Measurements from ENCODE around the gene GABRP.

DNA sequence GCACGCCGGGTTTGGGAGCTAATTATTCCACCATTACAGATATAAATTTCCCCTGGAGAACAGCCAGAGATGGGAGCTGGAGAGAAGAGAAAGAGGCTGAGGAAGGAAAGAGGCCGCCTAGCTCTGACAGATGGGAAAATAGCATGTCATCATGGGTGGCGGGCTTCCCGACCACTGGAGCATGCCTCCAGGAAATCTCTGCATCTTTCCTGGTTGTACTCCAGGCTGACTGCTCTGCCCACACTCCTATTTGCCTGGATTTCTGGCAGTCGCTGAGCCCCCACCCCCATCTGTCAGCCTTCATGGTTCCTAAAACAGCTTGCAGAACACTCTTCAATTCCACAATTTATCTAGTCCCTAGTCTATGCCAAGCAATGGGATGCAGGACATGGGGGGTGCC is 14.3 kb upstream of the GABRP start:
- TF ChIP-seq POLR2A (IDR thresholded peaks at IDR 0.05; ENCODE audit: low read depth, low read length): no peak
- no peak for TF ChIP-seq POLR2AphosphoS5 (IDR thresholded peaks at IDR 0.05; ENCODE audit: low read depth, low read length)
- TF ChIP-seq TAF1 (IDR thresholded peaks at IDR 0.05; ENCODE audit: borderline replicate concordance, low read depth, low read length): no peak
